BLaER1 treated with 17β-estradiol and CSF1 and Interleukin-3, amounts not matched to agents 10 nM and 100 nM (cell line): ENCODE measurements around the gene GMDS.

ENCODE experiments used
- H3K27ac ChIP-seq, 11 experiments: shearing (Covaris generic); formaldehyde crosslinking; 2 replicates each; pipeline ENCODE4 v1.8.1; 2022
- H3K27me3 ChIP-seq, 11 experiments: shearing (Covaris generic); formaldehyde crosslinking; 2 replicates each; pipeline ENCODE4 v1.8.1; 2022
- H3K36me3 ChIP-seq, 11 experiments: shearing (Covaris generic); formaldehyde crosslinking; 2 replicates each; pipeline ENCODE4 v1.8.1; 2022
- H3K4me1 ChIP-seq, 10 experiments: shearing (Covaris generic); formaldehyde crosslinking; 2 replicates each; pipeline ENCODE4 v1.8.1; 2022
- H3K4me2 ChIP-seq, 11 experiments: shearing (Covaris generic); formaldehyde crosslinking; 2 replicates each; pipeline ENCODE4 v1.8.1; 2022
- H3K4me3 ChIP-seq, 10 experiments: shearing (Covaris generic); formaldehyde crosslinking; 2 replicates each; pipeline ENCODE4 v1.8.1; 2022
- H3K9ac ChIP-seq, 11 experiments: shearing (Covaris generic); formaldehyde crosslinking; 2 replicates each; pipeline ENCODE4 v1.8.1; 2022
- H3K9me3 ChIP-seq, 11 experiments: shearing (Covaris generic); formaldehyde crosslinking; replicated peaks in 1 of 11; 2 replicates each; pipeline ENCODE4 v1.8.1; 2022
- H4K20me1 ChIP-seq, 11 experiments: shearing (Covaris generic); formaldehyde crosslinking; 2 replicates each; pipeline ENCODE4 v1.8.1; 2022
- Cebpa-rat ChIP-seq, 11 experiments: shearing (Covaris generic); IDR thresholded peaks; 2 replicates each; pipeline ENCODE4 v1.8.1; 2022

Gene GMDS

DNA sequence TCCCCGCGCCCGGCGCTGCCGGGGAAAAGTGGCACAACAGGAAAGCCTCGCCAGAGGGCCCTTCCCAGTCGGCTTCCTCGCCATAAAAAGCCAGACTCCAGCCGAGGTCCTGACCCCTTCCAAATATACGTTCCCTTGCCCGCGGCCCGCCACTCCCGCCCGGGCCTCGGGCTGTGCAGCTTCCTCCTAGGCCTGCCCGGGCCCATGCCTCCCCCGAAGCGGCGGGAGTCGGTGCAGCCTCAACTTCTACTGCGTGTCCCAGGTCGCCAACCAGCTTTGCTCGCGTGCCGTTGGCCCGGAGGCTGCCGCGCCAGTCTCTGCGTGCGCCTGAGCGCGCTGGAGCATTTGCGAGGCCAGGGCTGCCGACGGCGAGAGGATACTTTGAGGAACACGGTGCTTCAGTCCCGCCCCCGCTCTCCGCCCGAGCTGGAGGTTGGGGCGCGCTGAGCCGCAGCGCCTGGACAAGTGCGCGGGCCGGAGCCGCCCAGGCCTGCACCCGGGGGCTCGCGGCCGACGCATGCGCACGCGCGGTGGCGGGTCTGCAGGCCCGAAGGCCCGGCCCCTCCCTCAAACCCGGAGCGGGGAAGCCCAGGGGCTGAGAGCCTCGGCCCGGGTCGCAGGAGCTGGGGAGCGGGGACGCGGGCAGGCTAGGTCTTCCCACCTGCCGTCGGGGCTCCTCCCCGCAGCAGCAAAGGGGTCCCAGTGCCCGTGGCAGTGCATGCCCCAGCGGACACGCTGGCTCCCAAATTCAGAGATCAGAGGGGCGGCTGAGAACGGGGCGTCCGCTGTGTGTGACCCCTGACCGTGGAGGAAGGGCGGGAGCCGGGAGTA, 625.5 kb downstream of the GMDS start:
- Histone ChIP-seq H3K4me1 (peaks cover 0 to 2% (median 0%) of the 10 kb centered on the region in 10 experiments; a peak in 1 of 20 replicates), H3K4me3 (no peak overlapping the region), H3K9ac (no peak overlapping the region), H3K4me2 (no peak overlapping the region), H3K27ac (no peak overlapping the region), H3K9me3 (peaks cover 17 to 37% (median 24%) of the 10 kb centered on the region in 11 experiments), H3K36me3 (peaks cover 0 to 13% (median 4%) of the 10 kb centered on the region in 11 experiments; a peak in 3 of 22 replicates), H3K27me3 (peaks cover 57 to 86% (median 74%) of the 10 kb centered on the region in 11 experiments), H4K20me1 (peaks cover 0 to 44% (median 9%) of the 10 kb centered on the region in 11 experiments; a peak in 16 of 22 replicates)
- no peak for TF ChIP-seq Cebpa-rat (IDR thresholded peaks at IDR 0.05)

- TF ChIP-seq Cebpa-rat (IDR thresholded peaks at IDR 0.05): no peak
- H3K4me1 ChIP-seq: peaks cover 0 to 9% (median 0%) of the 10 kb centered on the region in 10 experiments; a peak in 4 of 20 replicates
- peaks cover 0 to 46% (median 13%) of the 10 kb centered on the region in 11 experiments; a peak in 18 of 22 replicates for H4K20me1 ChIP-seq
- no peak overlapping the region for H3K27ac ChIP-seq
- H3K4me2 ChIP-seq: no peak overlapping the region
- H3K9ac ChIP-seq: no peak overlapping the region
- H3K9me3 ChIP-seq: peaks cover 12 to 36% (median 19%) of the 10 kb centered on the region in 11 experiments; a peak in 20 of 22 replicates
- no peak overlapping the region for H3K4me3 ChIP-seq
- peaks cover 57 to 86% (median 74%) of the 10 kb centered on the region in 11 experiments for H3K27me3 ChIP-seq
- peaks cover 0 to 9% (median 4%) of the 10 kb centered on the region in 11 experiments; a peak in 3 of 22 replicates for H3K36me3 ChIP-seq
Measured at GRCh38 chr6:1619098-1619672, 626.2 kb downstream of the GMDS start.

DNA sequence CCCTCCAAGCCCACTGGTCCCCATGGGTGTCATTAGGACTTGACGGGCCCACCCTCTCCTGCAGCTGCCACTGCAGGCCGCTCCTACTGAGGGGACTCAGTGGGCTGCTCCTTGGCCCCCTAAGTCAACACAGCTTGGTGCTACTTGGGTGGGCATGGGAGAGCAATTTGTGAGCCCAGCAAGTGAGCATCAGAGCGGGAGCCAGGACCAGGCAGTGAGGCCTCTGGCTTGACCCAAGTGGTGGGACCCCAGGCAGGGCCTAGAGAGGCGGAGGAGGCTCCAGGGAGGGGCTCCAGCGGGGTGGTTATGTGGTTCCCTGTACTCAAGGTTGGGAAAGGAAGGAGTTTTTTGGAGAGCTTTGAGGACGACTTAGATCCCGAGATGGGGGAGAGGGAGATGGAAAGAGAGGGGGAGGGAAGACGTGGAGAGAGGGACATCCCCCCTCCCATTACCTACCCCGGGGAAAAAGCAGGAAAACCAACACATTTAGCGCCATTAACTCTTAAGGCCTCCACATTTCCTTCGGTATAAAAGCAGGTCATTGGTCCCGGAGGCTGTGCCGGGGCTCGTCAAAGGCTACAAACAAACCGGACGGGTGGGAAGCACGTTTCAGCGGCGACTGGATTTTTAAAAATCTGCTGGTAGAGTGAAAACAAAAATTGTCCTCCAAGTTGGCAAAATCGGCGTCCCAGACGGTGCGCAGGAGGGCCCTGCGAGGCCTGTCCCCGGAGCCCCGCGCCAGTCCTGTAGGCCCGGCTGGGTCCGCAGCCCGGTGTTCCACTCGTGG, 626.9 kb downstream of the GMDS start:
- no peak for TF ChIP-seq Cebpa-rat (IDR thresholded peaks at IDR 0.05)
- Histone ChIP-seq H4K20me1 (peaks cover 0 to 46% (median 20%) of the 10 kb centered on the region in 11 experiments; a peak in 18 of 22 replicates), H3K4me2 (no peak overlapping the region), H3K4me3 (no peak overlapping the region), H3K27me3 (peaks cover 57 to 86% (median 74%) of the 10 kb centered on the region in 11 experiments), H3K9me3 (peaks cover 10 to 37% (median 15%) of the 10 kb centered on the region in 11 experiments; a peak in 19 of 22 replicates), H3K36me3 (peaks cover 0 to 5% (median 0%) of the 10 kb centered on the region in 11 experiments; a peak in 1 of 22 replicates), H3K4me1 (peaks cover 0 to 11% (median 0%) of the 10 kb centered on the region in 10 experiments; a peak in 4 of 20 replicates), H3K9ac (no peak overlapping the region), H3K27ac (no peak overlapping the region)

GRCh38 chr6:1617466-1618310, 627.7 kb downstream of the GMDS start:
- Histone ChIP-seq H3K4me1 (peaks cover 0 to 11% (median 0%) of the 10 kb centered on the region in 10 experiments; a peak in 4 of 20 replicates), H3K4me3 (no peak overlapping the region), H3K4me2 (no peak overlapping the region), H3K36me3 (peaks cover 0 to 3% (median 0%) of the 10 kb centered on the region in 11 experiments; a peak in 1 of 22 replicates), H3K9me3 (peaks cover 10 to 37% (median 15%) of the 10 kb centered on the region in 11 experiments; a peak in 19 of 22 replicates), H3K27me3 (peaks cover 58 to 86% (median 74%) of the 10 kb centered on the region in 11 experiments), H4K20me1 (peaks cover 0 to 46% (median 27%) of the 10 kb centered on the region in 11 experiments; a peak in 18 of 22 replicates), H3K27ac (no peak overlapping the region), H3K9ac (no peak overlapping the region)
- TF ChIP-seq Cebpa-rat (IDR thresholded peaks at IDR 0.05): no peak

DNA sequence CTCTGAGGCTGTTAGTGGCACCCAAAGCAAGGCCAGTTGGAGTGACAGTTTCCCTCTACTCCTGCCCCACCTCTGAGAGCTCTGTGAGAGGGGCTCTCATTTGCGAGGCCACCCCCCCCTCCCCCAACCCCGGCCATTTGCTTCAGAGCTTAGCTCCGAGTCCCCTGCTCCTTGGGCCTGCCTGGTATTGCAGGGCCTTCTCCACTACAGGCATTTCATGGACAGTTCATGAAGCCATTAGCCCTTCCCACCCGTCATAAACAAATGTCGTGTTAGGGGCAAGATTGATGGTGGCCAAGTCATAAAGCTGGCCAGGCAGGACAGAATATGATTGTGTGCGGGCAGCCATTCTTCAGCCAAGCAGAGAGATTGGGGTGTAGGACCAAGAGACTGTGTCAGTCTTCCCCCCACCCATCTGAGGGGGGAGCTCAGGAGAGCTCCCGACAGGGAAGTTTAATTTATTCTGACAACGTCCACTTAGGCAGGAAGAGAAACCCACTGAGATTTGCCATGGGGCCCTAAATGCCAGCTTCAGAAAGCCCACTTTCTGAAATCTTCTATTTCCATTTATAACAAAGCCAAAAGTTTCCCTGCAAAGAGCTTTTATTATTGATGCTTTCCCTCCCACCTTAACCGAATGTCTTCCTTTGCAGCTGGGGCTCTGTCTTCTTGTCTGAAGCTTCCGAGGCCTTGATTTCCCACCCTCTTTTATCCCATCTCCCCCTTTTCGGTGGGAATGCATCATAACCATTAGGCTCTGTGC, 628.5 kb downstream of the GMDS start:
- peaks cover 0 to 15% (median 1%) of the 10 kb centered on the region in 10 experiments; a peak in 16 of 20 replicates for H3K4me1 ChIP-seq
- peaks cover 66 to 88% (median 81%) of the 10 kb centered on the region in 11 experiments for H3K27me3 ChIP-seq
- no peak overlapping the region for H3K9ac ChIP-seq
- H3K36me3 ChIP-seq: no peaks in the 10 kb centered on the region
- no peak overlapping the region for H3K4me2 ChIP-seq
- peaks cover 10 to 37% (median 15%) of the 10 kb centered on the region in 11 experiments; a peak in 19 of 22 replicates for H3K9me3 ChIP-seq
- TF ChIP-seq Cebpa-rat (IDR thresholded peaks at IDR 0.05): no peak
- H3K27ac ChIP-seq: no peak overlapping the region
- peaks cover 0 to 52% (median 33%) of the 10 kb centered on the region in 11 experiments; a peak in 18 of 22 replicates for H4K20me1 ChIP-seq
- no peak overlapping the region for H3K4me3 ChIP-seq

- TF ChIP-seq Cebpa-rat (IDR thresholded peaks at IDR 0.05): no peak
- Histone ChIP-seq H3K4me1 (peaks cover 9 to 24% (median 10%) of the 10 kb centered on the region in 10 experiments), H4K20me1 (peaks cover 0 to 62% (median 42%) of the 10 kb centered on the region in 11 experiments; a peak in 18 of 22 replicates), H3K4me2 (no peak overlapping the region), H3K4me3 (no peak overlapping the region), H3K9ac (no peak overlapping the region), H3K27ac (no peak overlapping the region), H3K27me3 (peaks cover 76 to 97% (median 90%) of the 10 kb centered on the region in 11 experiments), H3K36me3 (no peaks in the 10 kb centered on the region), H3K9me3 (peaks cover 10 to 43% (median 20%) of the 10 kb centered on the region in 11 experiments; a peak in 20 of 22 replicates)
Measured at GRCh38 chr6:1615853-1616420, 629.5 kb downstream of the GMDS start.
